Activated CD4-positive, alpha-beta T cell treated with anti-CD3 and anti-CD28 coated beads, Interleukin-2, amount 50 U/mL, for 1 hour (primary cell): ENCODE data around the gene ARMH4.
"Not testable (repeated sequence)": the region's sequence is repeated elsewhere in the genome, so short reads cannot be mapped to it uniquely, and the experiment has no call there.

Source experiments
- DNase-seq: peaks from one replicate; pipeline ENCODE4 v3.0.0-alpha.2; 2020

ARMH4 gene

DNA sequence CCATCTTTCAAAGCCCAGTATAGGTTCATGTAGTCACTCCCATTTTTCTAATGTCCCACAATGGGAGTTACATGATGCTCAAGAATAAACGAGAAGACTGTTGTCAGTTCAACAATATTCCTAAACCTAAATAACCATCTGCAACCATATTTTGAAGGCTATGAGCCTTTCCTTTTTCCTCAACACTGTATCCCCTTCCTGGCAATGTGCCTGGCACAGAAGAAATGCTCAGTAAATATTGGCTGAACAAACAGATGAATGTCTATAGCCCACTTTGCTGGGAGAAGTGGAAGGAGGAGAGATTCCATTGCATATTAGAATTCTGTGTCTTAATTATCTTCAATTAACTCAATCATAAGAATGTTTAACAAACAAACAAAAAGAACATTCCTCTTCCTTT lies 6.1 kb downstream of the ARMH4 start:
- no peak for DNase-seq

DNA sequence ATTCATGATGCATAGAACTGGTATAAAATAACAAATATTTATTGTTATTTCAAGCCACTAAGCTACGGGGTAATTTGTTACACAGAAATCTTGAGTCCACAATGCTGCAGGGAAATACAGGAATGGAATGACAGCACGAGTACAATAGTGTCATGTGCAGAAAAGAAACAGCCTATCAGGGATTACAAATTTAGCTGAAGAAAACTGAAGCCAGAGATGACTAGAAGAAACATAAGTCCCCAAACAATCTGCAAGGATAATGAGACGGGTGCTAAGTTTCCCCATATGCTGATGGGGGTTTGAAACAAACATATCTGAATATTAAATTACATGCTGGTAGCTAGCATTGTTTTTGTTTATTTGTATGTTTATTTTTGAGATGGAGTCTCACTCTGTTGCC lies 8.9 kb downstream of the ARMH4 start:
- DNase-seq = no peak

- DNase-seq = no peak
These were observed 10.1 kb downstream of the ARMH4 start for GRCh38 chr14:58141893-58142292.

DNA sequence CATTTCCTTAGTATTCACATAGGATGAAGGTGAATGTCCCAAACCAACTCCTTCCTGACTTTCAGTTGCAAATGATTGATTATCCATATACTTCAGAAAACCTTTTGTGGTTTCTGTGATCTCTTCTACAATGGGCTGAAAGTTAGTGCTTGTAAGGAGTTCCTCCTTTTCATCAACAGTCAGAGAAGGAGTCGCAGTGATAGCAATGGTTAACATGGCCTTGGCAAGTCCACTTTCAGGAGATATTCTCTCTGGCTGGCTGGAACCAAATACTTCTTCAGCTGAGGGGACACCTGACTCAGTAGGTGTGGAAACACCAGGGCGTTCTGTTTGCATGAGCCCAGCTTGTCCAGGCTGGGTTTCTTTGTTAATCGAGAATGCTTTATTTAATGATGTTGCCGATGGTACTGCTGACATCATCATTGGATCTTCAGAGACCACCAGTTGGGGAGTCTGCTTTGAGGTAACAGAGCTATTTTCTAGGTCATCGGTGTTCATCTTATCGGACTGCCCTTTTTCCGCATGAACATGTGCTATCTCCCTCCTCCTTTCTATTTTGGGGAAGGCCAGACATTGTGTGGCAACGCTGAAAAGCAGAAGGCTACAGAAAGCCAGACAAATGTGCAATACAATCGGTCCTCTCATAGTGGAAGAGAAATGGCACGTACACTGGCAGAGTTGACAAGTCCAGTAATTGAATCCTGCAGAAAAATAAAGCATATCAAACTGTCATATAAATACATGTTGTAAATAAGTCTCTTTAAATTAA lies 13.1 kb downstream of the ARMH4 start:
- no peak for DNase-seq

- no peak for DNase-seq
These were observed 13.8 kb downstream of the ARMH4 start for GRCh38 chr14:58138031-58138713.

DNA sequence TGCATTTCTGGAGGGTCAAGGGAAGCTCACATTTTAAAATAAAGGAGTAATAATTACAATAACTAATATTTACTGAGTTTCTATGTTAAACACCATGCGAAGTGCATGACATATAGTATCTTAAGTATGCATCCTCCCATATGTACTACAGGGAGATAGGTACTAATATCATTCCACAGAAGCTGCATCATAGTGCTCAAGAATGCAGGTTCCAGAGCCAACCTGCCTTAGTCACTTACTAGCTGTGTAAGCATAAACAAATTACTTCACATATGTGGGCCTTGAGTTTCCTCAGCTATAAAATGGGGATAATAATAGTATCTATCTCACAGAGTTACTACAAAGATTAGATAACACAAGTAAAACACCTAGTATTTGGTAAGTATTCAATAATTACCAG lies 18.3 kb downstream of the ARMH4 start:
- no peak for DNase-seq

DNA sequence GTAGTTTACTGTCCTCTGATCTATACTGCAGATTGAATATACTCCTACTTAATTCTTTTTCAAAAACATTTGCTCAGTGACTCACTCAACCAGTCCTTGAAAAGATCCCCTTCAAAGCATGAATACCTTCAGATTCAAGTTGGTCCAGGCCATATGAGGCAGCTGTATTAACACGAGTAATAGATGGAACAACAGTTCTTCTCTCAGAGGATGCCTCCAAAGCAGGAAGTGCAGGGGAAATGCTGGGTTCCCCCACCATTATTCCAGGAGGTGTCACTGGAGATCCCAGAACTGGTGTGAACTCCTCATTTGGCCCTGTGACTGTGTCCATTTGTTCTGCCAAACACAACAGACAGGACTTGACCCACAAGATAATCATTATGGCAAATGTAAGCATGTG lies 20.6 kb downstream of the ARMH4 start:
- no peak for DNase-seq

- no peak for DNase-seq
These were observed 21.8 kb downstream of the ARMH4 start for GRCh38 chr14:58130116-58130782.

DNA sequence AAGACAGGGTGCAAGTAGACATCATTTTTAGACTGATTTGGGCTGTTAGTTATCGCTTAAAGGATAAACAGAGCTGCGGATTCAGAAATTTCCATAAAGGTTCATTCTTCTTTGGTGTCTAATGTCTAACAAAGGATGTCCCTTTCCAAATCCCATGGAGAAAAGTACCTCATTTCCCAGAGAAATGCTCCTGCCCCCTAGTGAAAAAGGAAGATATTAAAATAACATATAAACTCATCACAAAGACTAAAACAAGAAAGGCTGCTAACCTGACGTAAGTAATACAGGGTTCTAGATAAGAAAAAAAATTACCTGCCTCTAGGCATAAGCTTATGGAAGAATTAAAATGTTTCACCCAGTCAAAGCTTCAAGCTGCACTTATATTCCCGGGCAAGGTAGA lies 22.8 kb downstream of the ARMH4 start:
- no peak for DNase-seq

DNA sequence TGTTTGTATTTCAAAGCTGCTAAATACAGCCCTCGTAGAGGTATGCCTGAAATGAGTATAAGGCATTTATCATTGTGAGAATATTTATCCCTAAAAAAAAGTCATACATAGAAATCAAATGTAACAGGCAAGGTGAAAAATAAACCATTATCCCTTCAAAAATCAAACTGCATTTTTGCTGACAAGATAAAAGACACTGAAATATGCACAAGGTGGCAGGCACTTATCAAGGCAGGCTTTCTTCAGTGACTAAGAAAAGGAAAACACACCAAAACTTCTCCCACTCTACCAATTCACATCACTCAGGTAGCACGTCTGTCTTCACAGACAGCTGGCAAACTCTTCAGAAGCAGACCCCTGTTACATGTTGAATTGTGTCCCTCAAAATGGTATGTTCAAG lies 23.6 kb downstream of the ARMH4 start:
- no peak for DNase-seq

DNA sequence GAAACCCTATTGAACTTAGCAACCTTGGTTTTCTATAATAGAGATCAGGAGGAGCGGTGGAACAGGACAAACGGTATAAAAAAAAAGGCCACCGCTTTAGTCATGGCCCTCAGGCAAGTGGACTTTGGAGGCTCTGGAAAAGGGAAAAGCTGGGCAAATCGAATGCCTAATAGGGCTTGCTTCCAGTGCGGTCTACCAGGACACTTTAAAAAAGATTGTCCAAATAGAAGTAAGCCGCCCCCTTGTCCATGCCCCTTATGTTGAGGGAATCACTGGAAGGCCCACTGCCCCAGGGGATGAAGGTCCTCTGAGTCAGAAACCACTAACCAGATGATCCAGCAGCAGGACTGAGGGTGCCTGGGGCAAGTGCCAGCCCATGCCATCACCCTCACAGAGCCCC lies 29.5 kb downstream of the ARMH4 start:
- DNase-seq = not testable (repeated sequence)

- no peak for DNase-seq
These were observed 30.4 kb downstream of the ARMH4 start for GRCh38 chr14:58121530-58122186.

DNA sequence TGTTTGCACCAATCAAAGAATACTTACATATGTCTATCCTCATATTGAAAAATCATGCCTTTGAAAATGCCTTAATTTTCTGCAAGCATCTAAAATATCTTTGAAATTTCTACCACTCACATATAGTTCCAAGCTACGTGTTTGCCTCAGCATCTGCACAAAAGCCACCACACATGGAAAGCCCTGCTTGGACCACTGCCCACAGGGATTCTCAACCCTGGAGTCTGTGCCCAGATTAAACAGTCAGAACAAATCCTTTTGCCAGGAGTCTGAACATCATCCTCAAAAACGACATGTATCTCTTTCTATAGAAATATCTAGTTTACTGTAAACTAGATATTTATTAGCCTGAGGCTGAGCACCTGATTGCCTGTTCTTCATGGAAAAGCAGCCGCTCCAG lies 32.6 kb downstream of the ARMH4 start:
- no peak for DNase-seq

- no peak for DNase-seq
These were observed 33.8 kb downstream of the ARMH4 start for GRCh38 chr14:58118097-58118815.

DNA sequence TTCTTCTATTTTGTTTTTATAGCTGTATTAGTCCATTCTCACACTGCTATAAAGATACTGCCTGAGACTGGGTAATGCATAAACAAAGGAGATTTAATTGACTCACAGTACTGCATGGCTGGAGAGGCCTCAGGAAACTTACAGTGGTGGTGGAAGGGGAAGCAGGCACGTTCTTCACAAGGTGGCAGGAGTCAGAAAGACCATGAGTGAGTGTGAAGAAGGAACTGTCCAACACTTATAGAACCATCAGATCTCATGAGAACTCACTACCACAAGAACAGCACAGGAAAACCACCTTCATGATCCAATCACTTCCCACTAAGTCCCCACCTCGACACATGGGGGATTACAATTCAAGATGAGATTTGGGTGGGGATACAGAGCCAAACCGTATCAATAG lies 42.3 kb downstream of the ARMH4 start:
- DNase-seq = no peak

- no peak for DNase-seq
These were observed 43.3 kb downstream of the ARMH4 start for GRCh38 chr14:58108717-58109116.

DNA sequence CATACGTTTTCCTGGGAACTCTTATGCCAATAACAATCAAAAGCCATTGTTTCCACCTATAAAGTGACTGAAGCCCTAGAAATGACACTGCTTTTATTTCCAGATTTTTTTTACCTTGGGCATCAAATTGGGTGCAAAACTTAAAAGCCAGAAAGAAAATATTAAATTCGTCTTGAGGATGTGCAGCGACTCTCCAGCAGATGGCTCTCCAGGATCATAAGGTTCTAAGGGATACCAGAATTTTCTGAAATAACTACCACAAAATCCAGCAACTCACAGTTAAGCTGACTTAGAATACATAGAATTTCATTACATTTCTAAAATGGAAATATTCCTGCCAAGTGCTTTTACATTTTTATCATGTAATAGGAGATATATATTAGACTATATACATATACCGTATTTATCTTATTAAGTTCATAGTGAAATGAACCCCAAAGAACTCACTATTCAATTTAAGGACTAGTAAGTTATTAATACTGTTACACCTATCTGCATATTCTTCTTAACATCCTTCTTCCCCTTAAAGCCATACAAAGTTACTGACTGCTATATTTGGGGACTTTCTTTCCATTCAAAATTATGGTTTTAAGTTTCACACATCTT lies 44.0 kb downstream of the ARMH4 start:
- DNase-seq = peak; percentile 8

DNA sequence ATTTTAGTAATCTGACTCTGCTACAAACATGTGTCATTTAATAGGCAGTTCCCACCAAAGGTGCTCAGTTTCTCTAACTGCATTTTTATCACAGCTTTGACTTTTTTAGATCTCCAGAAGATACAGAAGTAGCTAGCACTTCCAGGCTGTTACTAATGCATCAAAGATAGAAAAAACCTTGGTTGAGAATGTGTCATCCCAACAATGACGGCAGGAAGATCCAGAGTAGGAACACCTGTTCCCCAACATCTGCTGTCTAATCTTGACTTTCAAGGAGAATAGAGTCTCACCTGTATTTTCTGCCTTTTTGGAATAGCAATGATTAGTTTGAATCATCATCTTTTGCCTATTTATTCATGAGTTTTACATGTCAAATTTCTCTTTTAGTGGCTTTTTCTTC lies 45.0 kb downstream of the ARMH4 start:
- no peak for DNase-seq

- DNase-seq = no peak
These were observed 45.6 kb downstream of the ARMH4 start for GRCh38 chr14:58106446-58106845.

- DNase-seq = no peak
These were observed 47.2 kb downstream of the ARMH4 start for GRCh38 chr14:58104808-58105207.

DNA sequence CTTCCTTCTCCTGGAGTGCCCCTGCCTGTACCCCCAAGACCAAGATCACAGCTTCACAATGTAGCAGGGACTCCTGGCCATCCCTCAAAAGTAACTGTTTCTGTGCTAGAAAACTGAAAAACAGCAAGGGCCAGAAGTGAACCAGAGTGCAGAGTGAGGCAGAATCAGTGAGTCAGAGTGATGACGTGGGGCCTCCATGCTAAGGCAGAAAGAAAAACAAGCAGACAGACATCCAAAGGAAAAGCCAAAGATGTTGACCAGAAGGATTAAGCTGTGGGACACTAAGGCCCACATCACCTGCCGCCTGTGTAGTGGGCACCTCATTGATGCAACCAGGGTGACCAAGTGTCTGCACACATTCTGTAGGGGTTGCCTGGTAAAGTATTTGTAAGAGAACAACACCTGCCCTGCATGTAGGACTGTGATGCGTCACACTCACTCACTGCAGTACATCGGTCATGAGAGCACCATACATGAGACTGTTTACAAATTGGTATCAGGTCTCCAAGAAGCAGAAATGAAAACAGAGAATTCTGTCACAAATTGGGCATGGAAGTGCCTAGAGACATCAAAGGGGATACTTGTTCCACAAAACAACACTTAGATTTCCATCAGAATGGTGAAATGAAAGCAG lies 51.2 kb downstream of the ARMH4 start:
- DNase-seq = no peak

- no peak for DNase-seq
These were observed 52.3 kb downstream of the ARMH4 start for GRCh38 chr14:58099682-58100081.
